Activated CD8-positive, alpha-beta memory T cell treated with anti-CD3 and anti-CD28 coated beads, Interleukin-2, amount 50 U/mL, for 48 hours (primary cell): Measurements from ENCODE around the gene SNAP23.

Experiments
- DNase-seq: peaks from one replicate; pipeline ENCODE4 v3.0.0-alpha.2; 2020

Gene SNAP23

GRCh38 chr15:42575188-42576039, 80.0 kb downstream of the SNAP23 start, which contains the start of gene STARD9:
Gene STARD9 (plus strand): TSS chr15:42575606. CDS start chr15:42575716, 110 bp downstream.
- peak; percentile 95 for DNase-seq

GRCh38 chr15:42576040-42576594, 80.7 kb downstream of the SNAP23 start:
- no peak for DNase-seq

GRCh38 chr15:42576776-42577175, 81.3 kb downstream of the SNAP23 start:
- no peak for DNase-seq

GRCh38 chr15:42577514-42578031, 82.1 kb downstream of the SNAP23 start:
- no peak for DNase-seq

- no peak for DNase-seq
Measured at GRCh38 chr15:42578984-42579537, 83.6 kb downstream of the SNAP23 start.

- peak; percentile 87 for DNase-seq
Measured at GRCh38 chr15:42581272-42581730, 85.9 kb downstream of the SNAP23 start.
